ENCODE measurements around the gene PROP1. TPM values are rescaled to one million over a fixed set of nuclear protein-coding genes. Genes with fewer than 3 reads are reported as not detected.

PROP1 gene
- total RNA-seq, 2 experiments from 2014 or later = not detected

DNA sequence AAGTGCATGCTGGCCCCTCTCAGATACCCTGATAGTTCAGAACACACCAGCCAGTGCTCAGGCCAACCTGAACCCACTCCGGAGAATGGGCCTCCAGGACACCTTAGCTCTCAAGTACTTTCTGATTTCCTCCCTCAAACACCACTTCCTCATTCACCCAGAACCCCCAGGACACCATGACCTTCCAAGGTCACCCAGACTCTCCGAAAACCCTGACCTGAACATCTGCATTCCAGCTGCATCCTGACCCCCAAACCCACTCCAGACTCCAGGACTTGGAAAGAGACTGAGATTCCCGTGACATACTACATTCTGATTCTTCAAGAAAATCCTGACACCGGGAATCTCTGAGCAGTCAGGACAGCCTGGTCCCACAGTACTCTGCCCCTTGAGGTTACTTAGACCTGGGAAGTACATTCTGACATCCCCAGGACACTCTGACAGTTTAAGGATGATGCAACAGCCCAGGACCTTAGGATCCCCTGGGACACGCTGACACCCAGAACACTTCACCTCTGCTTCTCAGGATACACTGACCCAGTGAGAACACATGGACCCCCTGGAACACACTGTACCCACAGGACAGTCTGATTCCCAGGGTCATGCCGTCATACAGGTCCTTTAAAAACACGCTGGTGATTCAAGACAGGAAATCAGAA, 747 bp upstream of the PROP1 start:
- H3K9me3 Mint-ChIP-seq = no peaks in the 10 kb centered on the region
- H3K4me1 Mint-ChIP-seq (ENCODE audit: low read depth) = no peaks in the 10 kb centered on the region
- H3K27me3 Mint-ChIP-seq = peaks cover 28% of the 10 kb centered on the region

DNA sequence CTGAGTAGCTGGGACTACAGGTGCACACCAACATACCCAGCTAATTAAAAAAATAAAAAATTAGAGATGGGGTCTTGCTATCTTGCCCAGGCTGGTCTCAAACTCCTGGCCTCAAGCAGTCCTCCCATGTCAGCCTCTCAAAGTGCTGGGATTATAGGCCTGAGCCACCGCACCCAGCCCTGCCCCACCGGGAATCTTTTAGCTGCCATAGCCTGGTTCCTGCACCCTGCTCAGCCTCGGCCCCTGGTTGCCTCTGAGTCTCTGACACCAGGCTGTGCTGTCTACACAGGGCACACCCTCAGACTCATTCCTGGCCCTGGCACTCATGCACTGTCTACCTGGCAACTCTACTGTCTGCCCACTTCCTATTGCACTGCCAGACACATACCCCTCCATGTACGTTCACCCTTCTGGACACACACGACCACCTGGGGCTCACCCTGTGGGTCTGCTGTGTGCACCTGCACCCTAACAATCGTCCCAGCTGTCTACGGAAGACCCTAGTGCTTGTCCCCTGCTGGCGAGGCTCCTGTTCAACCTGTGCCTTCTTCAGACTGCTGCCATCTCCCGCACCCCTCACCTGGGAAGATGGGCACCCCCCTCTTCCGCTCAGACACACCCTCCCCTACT, 1.4 kb downstream of the PROP1 start:
- POLR2A ChIA-PET = no interaction called here
- H3K27me3 ChIP-seq (ENCODE audit: control insufficient read depth in 1 of 2, insufficient read depth in 2 of 2, low read length in 2 of 2) = peaks cover 10 to 21% of the 10 kb centered on the region in 2 experiments
- DNase-seq = no peak
- no peak for ATAC-seq (ENCODE audit: poor library complexity)
- no peaks in the 10 kb centered on the region for H3K4me1 ChIP-seq (ENCODE audit: insufficient read depth, low read length)
- H3K36me3 Mint-ChIP-seq (ENCODE audit: low read depth) = no peaks in the 10 kb centered on the region
- no peak overlapping the region for H3K4me3 ChIP-seq (ENCODE audit: low read length)
- no peaks in the 10 kb centered on the region for H3K36me3 ChIP-seq (ENCODE audit: insufficient read depth, low read length)
- no peaks in the 10 kb centered on the region for H3K4me1 Mint-ChIP-seq (ENCODE audit: low read depth)
- H3K9me3 ChIP-seq (ENCODE audit: control insufficient read depth in 1 of 2, insufficient read depth in 1 of 2, low read length in 2 of 2) = no peaks in the 10 kb centered on the region
- no peak overlapping the region for H3K27ac ChIP-seq (ENCODE audit: low read depth in 1 of 2, low read length in 2 of 2)
- peaks cover 22% of the 10 kb centered on the region for H3K27me3 Mint-ChIP-seq
- intact Hi-C loops (cut with DNase I, micrococcal nuclease) = no loop called here
- no peaks in the 10 kb centered on the region for H3K9me3 Mint-ChIP-seq
- no peak overlapping the region for H3K27ac Mint-ChIP-seq
- TF ChIP-seq, protein P1, sequence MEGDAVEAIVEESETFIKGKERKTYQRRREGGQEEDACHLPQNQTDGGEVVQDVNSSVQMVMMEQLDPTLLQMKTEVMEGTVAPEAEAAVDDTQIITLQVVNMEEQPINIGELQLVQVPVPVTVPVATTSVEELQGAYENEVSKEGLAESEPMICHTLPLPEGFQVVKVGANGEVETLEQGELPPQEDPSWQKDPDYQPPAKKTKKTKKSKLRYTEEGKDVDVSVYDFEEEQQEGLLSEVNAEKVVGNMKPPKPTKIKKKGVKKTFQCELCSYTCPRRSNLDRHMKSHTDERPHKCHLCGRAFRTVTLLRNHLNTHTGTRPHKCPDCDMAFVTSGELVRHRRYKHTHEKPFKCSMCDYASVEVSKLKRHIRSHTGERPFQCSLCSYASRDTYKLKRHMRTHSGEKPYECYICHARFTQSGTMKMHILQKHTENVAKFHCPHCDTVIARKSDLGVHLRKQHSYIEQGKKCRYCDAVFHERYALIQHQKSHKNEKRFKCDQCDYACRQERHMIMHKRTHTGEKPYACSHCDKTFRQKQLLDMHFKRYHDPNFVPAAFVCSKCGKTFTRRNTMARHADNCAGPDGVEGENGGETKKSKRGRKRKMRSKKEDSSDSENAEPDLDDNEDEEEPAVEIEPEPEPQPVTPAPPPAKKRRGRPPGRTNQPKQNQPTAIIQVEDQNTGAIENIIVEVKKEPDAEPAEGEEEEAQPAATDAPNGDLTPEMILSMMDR (IDR thresholded peaks at IDR 0.05) = no peak
- no peak overlapping the region for H3K4me3 Mint-ChIP-seq
- CTCF ChIA-PET = no interaction called here

More for the DNA sequence above, 747 bp upstream of the PROP1 start:
- H3K4me3 ChIP-seq (ENCODE audit: low read length) = no peak overlapping the region
- DNase-seq (no peak), ATAC-seq (ENCODE audit: poor library complexity) (no peak)
- Mint-ChIP-seq H3K27ac (no peak overlapping the region), H3K4me3 (no peak overlapping the region), H3K36me3 (ENCODE audit: low read depth) (no peaks in the 10 kb centered on the region)
- TF ChIP-seq, protein P1 (IDR thresholded peaks at IDR 0.05) = no peak
- intact Hi-C loops (cut with DNase I, micrococcal nuclease) = no loop called here
- peaks cover 9 to 21% of the 10 kb centered on the region in 2 experiments for H3K27me3 ChIP-seq (ENCODE audit: control insufficient read depth in 1 of 2, insufficient read depth in 2 of 2, low read length in 2 of 2)
- no peaks in the 10 kb centered on the region for H3K9me3 ChIP-seq (ENCODE audit: control insufficient read depth in 1 of 2, insufficient read depth in 1 of 2, low read length in 2 of 2)
- ChIA-PET POLR2A (no interaction called here), CTCF (no interaction called here)
- H3K36me3 ChIP-seq (ENCODE audit: insufficient read depth, low read length) = no peaks in the 10 kb centered on the region
- H3K27ac ChIP-seq (ENCODE audit: low read depth in 1 of 2, low read length in 2 of 2) = no peak overlapping the region
- H3K4me1 ChIP-seq (ENCODE audit: insufficient read depth, low read length) = no peaks in the 10 kb centered on the region

DNA sequence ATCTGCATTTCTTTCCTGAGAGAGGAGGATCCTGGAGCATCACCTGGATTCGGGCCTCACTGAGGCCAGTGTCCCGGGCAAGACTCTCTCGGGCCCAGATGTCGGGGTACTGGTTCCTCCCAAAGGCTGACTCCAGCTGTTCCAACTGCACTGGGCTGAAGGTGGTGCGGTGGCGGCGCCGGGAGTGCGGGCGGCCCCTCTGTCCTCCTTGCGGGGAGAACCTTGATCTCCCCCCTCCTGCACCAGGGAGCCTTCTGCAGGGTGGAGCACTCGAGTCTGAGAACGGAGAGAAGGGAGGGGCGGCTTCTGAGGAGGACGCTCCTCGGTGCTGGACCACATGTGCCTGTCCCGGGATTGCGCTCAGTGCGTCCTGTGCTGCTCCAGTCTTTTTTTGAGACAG, 2.0 kb downstream of the PROP1 start:
- no peak overlapping the region for H3K27ac Mint-ChIP-seq
- CTCF ChIA-PET = no interaction called here

More for the DNA sequence above, 2.0 kb downstream of the PROP1 start:
- POLR2A ChIA-PET = no interaction called here
- Histone ChIP-seq H3K27ac (ENCODE audit: low read depth in 1 of 2, low read length in 2 of 2) (no peak overlapping the region), H3K27me3 (ENCODE audit: control insufficient read depth in 1 of 2, insufficient read depth in 2 of 2, low read length in 2 of 2) (peaks cover 10 to 21% of the 10 kb centered on the region in 2 experiments), H3K4me3 (ENCODE audit: low read length) (no peak overlapping the region), H3K4me1 (ENCODE audit: insufficient read depth, low read length) (no peaks in the 10 kb centered on the region), H3K36me3 (ENCODE audit: insufficient read depth, low read length) (no peaks in the 10 kb centered on the region), H3K9me3 (ENCODE audit: control insufficient read depth in 1 of 2, insufficient read depth in 1 of 2, low read length in 2 of 2) (no peaks in the 10 kb centered on the region)
- Mint-ChIP-seq H3K36me3 (ENCODE audit: low read depth) (no peaks in the 10 kb centered on the region), H3K27me3 (peaks cover 28% of the 10 kb centered on the region), H3K4me3 (no peak overlapping the region), H3K4me1 (ENCODE audit: low read depth) (no peaks in the 10 kb centered on the region), H3K9me3 (no peaks in the 10 kb centered on the region)
- intact Hi-C loops (cut with DNase I, micrococcal nuclease) = no loop called here
- no peak for ATAC-seq (ENCODE audit: poor library complexity)
- TF ChIP-seq, protein P1 (IDR thresholded peaks at IDR 0.05) = no peak
- no peak for DNase-seq
